GM12878 (cell line): Measurements from ENCODE around the gene HDGF. TPM values are rescaled to one million over a fixed set of nuclear protein-coding genes. Genes with fewer than 3 reads are reported as not detected.

Source experiments
- ATAC-seq: fragments of 200-7000 bp; cut with Tn5 transposase; 3 replicates; pipeline ENCODE4 v1.9.1; 2020; ENCODE audit warnings: mild to moderate bottlenecking, moderate library complexity
- BruUV-seq: library from RNA; stranded (reverse); fragments of 400-500 nt; replicated peaks from 2 replicates; lab custom pipeline; 2021; lab: Mats Ljungman, UMichigan
- CTCF ChIA-PET: fragments of 300-600 bp; sonication (Branson Sonifier 250); formaldehyde crosslinking; extraction: SDS; loops from one replicate; lab custom pipeline; 2021; ENCODE audit warnings: inconsistent platforms; lab: Yijun Ruan, JAX
- POLR2A ChIA-PET: fragments of 350-600 bp; formaldehyde crosslinking; extraction: SDS; loops from one replicate; lab custom pipeline; 2021; ENCODE audit warnings: inconsistent platforms; lab: Charles Lee
- RAD21 ChIA-PET: fragments of 300-600 bp; sonication (Branson Sonifier 250); formaldehyde crosslinking; loops from one replicate; lab custom pipeline; 2023; ENCODE audit warnings: antibody characterized with exemption; ENCODE audit not compliant: unreplicated experiment; lab: Charles Lee
- SMC1A ChIA-PET: fragments of 300-600 bp; sonication (Branson Sonifier 250); formaldehyde crosslinking; loops from one replicate; lab custom pipeline; 2023; ENCODE audit not compliant: unreplicated experiment, uncharacterized antibody; lab: Charles Lee
- DNase-seq: peaks from one replicate; pipeline ENCODE4 v3.0.0-alpha.2; 2011; ENCODE audit warnings: low read depth, low spot score
- FAIRE-seq: peaks from 3 replicates; lab custom pipeline; 2011; peaks lifted over from hg19 to GRCh38; lab: Jason Lieb, UNC
- H2AFZ ChIP-seq: 2 replicates; pipeline ENCODE4 v1.6.0; 2011; ENCODE audit warnings: low read depth, low read length, control low read depth; ENCODE audit not compliant: control insufficient read depth
- H3K27ac ChIP-seq: 2 replicates; pipeline ENCODE4 v1.5.1; 2011; ENCODE audit warnings: control low read depth; ENCODE audit not compliant: control insufficient read depth, insufficient read depth
- H3K27me3 ChIP-seq, 2 experiments: replicated peaks in 1 of 2; 2 replicates each; pipeline versions ENCODE4 v1.6.0 to v1.6.1; 2011; ENCODE audit warnings: low read length in 1 of 2; ENCODE audit not compliant: control insufficient read depth in 2 of 2, insufficient read depth in 2 of 2
- H3K36me3 ChIP-seq, 2 experiments: 2 replicates each; pipeline ENCODE4 v1.5.1; 2011; ENCODE audit warnings: low read length in 1 of 2; ENCODE audit not compliant: control insufficient read depth in 2 of 2, insufficient read depth in 2 of 2
- H3K4me1 ChIP-seq: 2 replicates; pipeline ENCODE4 v1.6.1; 2011; ENCODE audit warnings: mild to moderate bottlenecking, low read length, moderate library complexity, mixed read lengths; ENCODE audit not compliant: control insufficient read depth, insufficient read depth
- H3K4me2 ChIP-seq: 2 replicates; pipeline ENCODE4 v1.6.0; 2011; ENCODE audit warnings: control low read depth; ENCODE audit not compliant: control insufficient read depth, insufficient read depth
- H3K4me3 ChIP-seq: fragments of 200-600 bp; sonication (generic); 2 replicates; pipeline ENCODE4 v1.5.1; 2016
- H3K79me2 ChIP-seq: 2 replicates; pipeline ENCODE4 v1.6.0; 2011; ENCODE audit warnings: low read length; ENCODE audit not compliant: control insufficient read depth, insufficient read depth
- H3K9ac ChIP-seq: 2 replicates; pipeline ENCODE4 v1.8.0; 2011; ENCODE audit warnings: low read length, control low read depth, mixed read lengths; ENCODE audit not compliant: control insufficient read depth, insufficient read depth
- H3K9me3 ChIP-seq: replicated peaks from 3 replicates; pipeline ENCODE4 v1.5.1; 2011; ENCODE audit warnings: mild to moderate bottlenecking, low read length; ENCODE audit not compliant: control insufficient read depth, insufficient read depth
- H4K20me1 ChIP-seq: 2 replicates; pipeline ENCODE4 v1.6.0; 2011; ENCODE audit not compliant: control insufficient read depth, insufficient read depth
- BMI1 ChIP-seq: fragments of 450-650 bp; IDR thresholded peaks from 2 replicates; pipeline ENCODE4 v1.6.1; 2016; ENCODE audit warnings: mild to moderate bottlenecking, moderate library complexity, borderline replicate concordance
- CBFB ChIP-seq: IDR thresholded peaks from 2 replicates; pipeline ENCODE4 v1.6.1; 2016; ENCODE audit warnings: antibody characterized with exemption, low read depth
- CHD2 ChIP-seq: IDR thresholded peaks from 2 replicates; pipeline ENCODE4 v1.6.1; 2011; ENCODE audit warnings: low read depth, low read length, improper control_type of control experiment, borderline replicate concordance
- E2F4 ChIP-seq: IDR thresholded peaks from 2 replicates; pipeline ENCODE4 v1.6.1; 2012; ENCODE audit warnings: low read depth, low read length, improper control_type of control experiment
- JUNB ChIP-seq: IDR thresholded peaks from 2 replicates; pipeline ENCODE4 v1.6.1; 2016; ENCODE audit warnings: antibody characterized with exemption, mild to moderate bottlenecking
- LARP7 ChIP-seq: fragments of 450-650 bp; IDR thresholded peaks from 2 replicates; pipeline ENCODE4 v1.6.1; 2017; ENCODE audit warnings: mild to moderate bottlenecking
- MYC ChIP-seq: IDR thresholded peaks from 2 replicates; pipeline ENCODE4 v1.6.1; 2011; ENCODE audit warnings: mild to moderate bottlenecking, low read length, moderate library complexity, inconsistent platforms; ENCODE audit not compliant: insufficient read depth, insufficient replicate concordance, insufficient read length, severe bottlenecking
- NBN ChIP-seq: fragments of 450-650 bp; IDR thresholded peaks from 2 replicates; pipeline ENCODE4 v1.6.1; 2016
- NRF1 ChIP-seq: conservative IDR thresholded peaks from 2 replicates; pipeline ENCODE4 v1.6.1; 2011; ENCODE audit warnings: mild to moderate bottlenecking, low read depth, low read length, improper control_type of control experiment
- POU2F2 ChIP-seq: IDR thresholded peaks from 3 replicates; pipeline ENCODE4 v1.6.1; 2011; ENCODE audit warnings: low read depth, mild to moderate bottlenecking, low read length, borderline replicate concordance
- RAD51 ChIP-seq: fragments of 450-650 bp; IDR thresholded peaks from 2 replicates; pipeline ENCODE4 v1.6.1; 2016; ENCODE audit warnings: moderate library complexity, mild to moderate bottlenecking, inconsistent platforms
- SMAD1 ChIP-seq: fragments of 450-650 bp; IDR thresholded peaks from 2 replicates; pipeline ENCODE4 v1.6.1; 2018; ENCODE audit warnings: mild to moderate bottlenecking, low read depth; ENCODE audit not compliant: partially characterized antibody
- SPI1 ChIP-seq: IDR thresholded peaks from 2 replicates; pipeline ENCODE4 v1.6.1; 2011; ENCODE audit warnings: low read depth, mild to moderate bottlenecking, low read length, moderate library complexity, borderline replicate concordance; ENCODE audit not compliant: insufficient read depth
- USF1 ChIP-seq: IDR thresholded peaks from 2 replicates; pipeline ENCODE4 v1.6.1; 2011; ENCODE audit warnings: borderline replicate concordance, low read depth, mild to moderate bottlenecking, moderate library complexity, mixed read lengths, low read length; ENCODE audit not compliant: insufficient read depth; ENCODE audit errors: extremely low read length
- WRNIP1 ChIP-seq: IDR thresholded peaks from 2 replicates; pipeline ENCODE4 v1.6.1; 2011; ENCODE audit warnings: low read depth, low read length, improper control_type of control experiment, borderline replicate concordance
- WGBS: methylation state at CpG from one replicate; pipeline ENCODE4 v1.1.6; 2016; ENCODE audit warnings: low lambda C conversion rate; ENCODE audit not compliant: insufficient replicate concordance, insufficient coverage; ENCODE audit errors: missing lambda C conversion rate; 5-methylcytosine and 5-hydroxymethylcytosine counted together
- in situ Hi-C: fragments of 300-500 bp; cut with MboI; formaldehyde crosslinking; loops from 9 replicates; pipeline ENCODE4 v1.14.3; 2018; ENCODE audit warnings: mixed read lengths
- intact Hi-C: fragments of 100-400 bp; cut with micrococcal nuclease; formaldehyde crosslinking; loops from one replicate; pipeline ENCODE4 v1.14.2; 2022; ENCODE audit not compliant: unreplicated experiment
- polyA plus RNA-seq, 11 experiments: library from polyadenylated mRNA; depleted of rRNA in 4 of 11; unstranded in 6 of 11; stranded (reverse) in 5 of 11; fragments of >200 nt; fragmentation: Nextera tagmentation in 4 of 11; fragmentation: Illumina TruSeq in 1 of 11; extraction: Ambion mirVana in 4 of 11; extraction: Trizol in 1 of 11; gene quantifications; 1 replicate in 1 of 11; 2 replicates in 10 of 11; pipeline versions ENCODE4 v1.2.1 to v1.2.3, GENCODE V29; 2011 to 2016; ENCODE audit warnings: inconsistent platforms in 2 of 11, missing spikeins in 2 of 11, low read depth in 1 of 11
- total RNA-seq, 4 experiments: library from RNA; depleted of rRNA in 3 of 4; stranded (reverse); fragments of >200 nt in 3 of 4; fragmentation: Illumina TruSeq in 1 of 4; extraction: Trizol in 1 of 4; gene quantifications; 2 replicates each; pipeline versions ENCODE4 v1.2.1 to v1.2.3, GENCODE V29; 2013 to 2021

The HDGF gene
- total and polyA plus RNA-seq, 10 of the 15 experiments (the other 5 are each of a cell fraction or from before 2014, with no cell fraction given) = 28.3 to 372 (median 209) TPM

- no peaks in the 10 kb centered on the region for H3K36me3 ChIP-seq
- WGBS = 42% methylated on average over 1 of the region's 1 CpG
- H3K27ac ChIP-seq = no peak overlapping the region
- no peak overlapping the region for H3K4me3 ChIP-seq
- POLR2A ChIA-PET = no interaction called here
- intact Hi-C loops = no loop called here
- no peak for DNase-seq
- no peaks in the 10 kb centered on the region for H3K79me2 ChIP-seq
- peaks cover 1 to 7% of the 10 kb centered on the region in 2 experiments; a peak in 3 of 4 replicates for H3K27me3 ChIP-seq
- no peaks in the 10 kb centered on the region for H3K4me1 ChIP-seq
- SMC1A ChIA-PET = interaction anchor here (1.0 to 1.1 kb wide), 2 partner anchors 8 to 9 kb away, joined by 3 to 4 read pairs; no protein-coding TSS in a partner anchor
- H3K4me2 ChIP-seq = no peak overlapping the region
- TF ChIP-seq USF1 (no peak), BMI1 (no peak), NRF1 (no peak), WRNIP1 (no peak), NBN (no peak), E2F4 (no peak), RAD51 (no peak), CHD2 (no peak), CBFB (no peak), MYC (no peak), SMAD1 (no peak), POU2F2 (no peak), LARP7 (no peak), JUNB (no peak), SPI1 (no peak)
- CTCF ChIA-PET = interaction anchor here (1.9 to 2.4 kb wide), 2 partner anchors 9 to 27 kb away, joined by 7 to 10 read pairs; no protein-coding TSS in a partner anchor
- H3K9me3 ChIP-seq = no peaks in the 10 kb centered on the region
- H2AFZ ChIP-seq = no peak overlapping the region
- ATAC-seq = no peak
- in situ Hi-C loops = no loop called here
- BruUV-seq = no TSS peak
- RAD21 ChIA-PET = no interaction called here
- H3K9ac ChIP-seq = no peak overlapping the region
- no peak for FAIRE-seq
- H4K20me1 ChIP-seq = no peaks in the 10 kb centered on the region
Observed at GRCh38 chr1:156698995-156699394, 52.5 kb downstream of the HDGF start.
